ENCODE data around the gene MYO5A.

GRCh38 chr15:52556524-52557273, 28.0 kb upstream of the MYO5A start:
- TF ChIP-seq SPI1 (IDR thresholded peaks at IDR 0.05; ENCODE audit: low read depth, low read length) (no peak), POU2F2 (IDR thresholded peaks at IDR 0.05; ENCODE audit: low read depth, low read length) (no peak)
